Pulmonary artery endothelial cell (primary cell): Measurements from ENCODE around the gene ENTPD1. TPM values are rescaled to one million over a fixed set of nuclear protein-coding genes. Genes with fewer than 3 reads are reported as not detected.
"Not testable (repeated sequence)": the region's sequence is repeated elsewhere in the genome, so short reads cannot be mapped to it uniquely, and the experiment has no call there.

Experiments
- DNase-seq: peaks from one replicate; pipeline ENCODE4 v3.0.0-alpha.2; 2011; ENCODE audit warnings: low read depth, low spot score
- total RNA-seq: library from RNA; depleted of rRNA; stranded (reverse); fragments of >200 nt; gene quantifications from 2 replicates; pipeline ENCODE4 v1.2.3, GENCODE V29; 2014

Gene ENTPD1
- total RNA-seq, 1 donor from 2014 or later, result 5.7 TPM

GRCh38 chr10:95794195-95794594, 38.2 kb downstream of the ENTPD1 start:
- no peak for DNase-seq

DNA sequence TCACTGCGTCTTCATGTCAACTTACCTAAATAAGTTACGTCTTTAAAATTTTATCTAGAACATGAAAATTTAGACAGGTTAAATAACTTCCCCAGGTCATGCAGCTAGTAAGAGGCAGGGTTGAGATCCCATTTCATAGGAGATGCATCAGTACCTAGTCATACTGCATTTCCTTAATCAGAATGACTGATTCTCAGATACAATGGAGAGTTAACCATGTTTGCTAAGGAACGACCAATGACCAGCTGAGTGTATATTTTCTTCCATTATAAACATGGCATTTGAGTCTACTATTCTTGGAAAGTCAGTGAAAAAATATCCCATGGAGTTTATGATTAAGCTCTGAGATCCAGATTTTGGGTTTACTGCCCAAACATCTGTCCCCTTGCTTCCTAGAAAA, 39.6 kb downstream of the ENTPD1 start:
- no peak for DNase-seq

GRCh38 chr10:95796504-95796903, 40.5 kb downstream of the ENTPD1 start:
- no peak for DNase-seq

DNA sequence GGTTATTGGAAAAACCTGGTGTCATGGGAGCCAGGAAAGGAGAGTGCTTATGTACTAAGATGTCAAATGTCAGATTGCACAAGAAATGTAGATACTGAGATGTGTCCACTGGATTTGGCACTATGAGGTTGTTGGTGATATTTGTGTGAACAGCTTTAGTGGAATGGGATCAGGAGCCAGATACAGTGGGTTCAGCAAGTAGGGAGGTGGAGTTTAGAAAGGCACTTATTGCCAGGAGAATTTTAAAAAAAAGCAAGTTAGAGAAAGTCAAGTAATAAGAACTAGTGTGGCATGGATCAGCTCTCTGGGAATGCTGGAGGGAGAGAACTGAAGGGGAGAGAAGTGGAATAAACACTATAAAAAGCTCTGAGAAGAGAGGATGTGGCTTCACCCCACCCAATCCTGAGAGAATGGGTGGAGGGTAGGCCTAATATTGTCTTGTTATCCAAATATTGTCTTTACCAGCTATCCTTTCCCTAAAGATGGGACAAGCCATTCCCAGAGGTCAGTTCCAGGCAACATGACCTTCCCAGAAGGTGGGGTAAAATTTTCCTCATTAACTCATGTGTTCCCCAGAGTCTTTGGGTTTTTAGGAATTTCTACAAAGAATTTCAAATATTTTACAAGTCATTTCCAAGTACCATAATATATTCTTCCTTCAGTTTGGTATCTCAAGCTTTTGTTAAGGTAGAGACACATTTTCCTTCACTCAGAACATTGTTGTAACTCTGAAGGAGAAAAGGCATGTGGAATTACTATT, 42.3 kb downstream of the ENTPD1 start:
- no peak for DNase-seq

DNA sequence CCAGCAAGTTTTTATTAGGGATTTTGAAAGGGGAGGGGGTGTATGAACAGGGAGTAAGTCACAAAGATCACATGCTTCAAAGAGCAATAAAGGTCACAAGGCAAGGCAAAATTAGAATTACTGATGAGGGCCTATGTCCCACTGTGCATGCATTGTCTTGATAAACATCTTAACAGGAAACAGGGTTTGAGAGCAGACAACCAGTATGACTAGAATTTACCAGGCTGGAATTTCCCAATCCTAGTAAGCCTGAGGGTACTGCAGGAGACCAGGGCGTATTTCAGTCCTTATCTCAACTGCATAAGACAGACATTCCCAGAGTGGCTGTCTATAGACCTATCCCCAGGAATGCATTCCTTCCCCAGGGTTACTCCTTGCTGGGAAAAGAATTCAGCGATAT, 44.3 kb downstream of the ENTPD1 start:
- DNase-seq, result not testable (repeated sequence)

DNA sequence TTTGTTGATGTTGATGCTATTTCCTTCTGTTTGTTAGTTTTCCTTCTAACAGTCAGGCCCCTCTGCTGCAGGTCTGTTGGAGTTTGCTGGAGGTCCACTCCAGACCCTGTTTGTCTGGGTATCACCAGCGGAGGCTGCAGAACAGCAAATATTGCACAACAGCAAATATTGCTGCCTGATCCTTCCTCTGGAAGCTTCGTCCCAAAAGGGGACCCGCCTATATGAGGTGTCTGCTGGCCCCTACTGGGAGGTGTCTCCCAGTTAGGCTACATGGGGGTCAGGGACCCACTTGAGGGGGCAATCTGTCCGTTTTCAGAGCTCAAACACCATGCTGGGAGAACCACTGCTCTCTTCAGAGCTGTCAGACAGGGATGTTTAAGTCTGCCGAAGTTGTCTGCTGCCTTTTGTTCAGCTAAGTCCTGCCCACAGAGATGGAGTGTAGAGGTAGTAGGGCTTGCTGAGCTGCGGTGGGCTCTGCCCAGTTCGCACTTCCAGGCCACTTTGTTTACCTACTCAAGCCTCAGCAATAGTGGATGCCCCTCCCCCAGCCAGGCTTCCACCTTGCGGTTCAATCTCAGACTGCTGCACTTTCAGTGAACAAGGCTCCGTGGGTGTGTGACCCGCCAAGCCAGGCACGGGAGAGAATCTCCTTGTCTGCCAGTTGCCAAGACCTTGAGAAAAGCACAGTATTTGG, 50.9 kb downstream of the ENTPD1 start:
- not testable (repeated sequence) for DNase-seq

GRCh38 chr10:95808705-95809308, 52.8 kb downstream of the ENTPD1 start:
- DNase-seq, result not testable (repeated sequence)

DNA sequence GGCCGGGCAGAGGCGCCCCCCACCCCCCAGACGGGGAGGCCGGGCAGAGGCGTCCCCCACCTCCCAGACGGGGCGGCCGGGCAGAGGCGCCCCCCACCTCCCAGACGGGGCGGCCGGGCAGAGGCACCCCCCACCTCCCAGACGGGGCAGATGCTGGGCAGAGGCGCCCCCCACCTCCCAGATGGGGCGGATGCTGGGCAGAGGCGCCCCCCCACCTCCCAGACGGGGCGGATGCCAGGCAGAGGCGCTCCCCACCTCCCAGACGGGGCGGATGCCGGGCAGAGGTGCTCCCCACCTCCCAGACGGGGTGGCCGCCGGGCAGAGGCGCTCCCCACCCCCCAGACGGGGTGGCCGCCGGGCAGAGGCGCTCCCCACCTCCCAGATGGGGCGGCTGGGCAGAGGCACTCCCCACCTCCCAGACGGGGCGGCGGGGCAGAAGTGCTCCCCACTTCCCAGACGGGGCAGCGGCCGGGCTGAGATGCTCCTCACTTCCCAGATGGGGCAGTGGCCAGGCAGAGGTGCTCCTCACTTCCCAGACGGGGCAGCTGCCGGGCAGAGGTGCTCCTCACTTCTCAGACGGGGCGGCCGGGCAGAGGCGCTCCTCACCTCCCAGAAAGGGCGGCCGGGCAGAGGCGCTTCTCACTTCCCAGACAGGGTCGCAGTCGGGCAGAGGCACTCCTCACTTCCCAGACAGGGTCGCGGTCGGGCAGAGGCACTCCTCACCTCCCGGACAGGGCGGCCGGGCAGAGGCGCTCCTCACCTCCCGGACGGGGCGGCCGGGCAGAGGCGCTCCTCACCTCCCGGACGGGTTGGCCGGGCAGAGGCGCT, 53.6 kb downstream of the ENTPD1 start:
- DNase-seq, result no peak

DNA sequence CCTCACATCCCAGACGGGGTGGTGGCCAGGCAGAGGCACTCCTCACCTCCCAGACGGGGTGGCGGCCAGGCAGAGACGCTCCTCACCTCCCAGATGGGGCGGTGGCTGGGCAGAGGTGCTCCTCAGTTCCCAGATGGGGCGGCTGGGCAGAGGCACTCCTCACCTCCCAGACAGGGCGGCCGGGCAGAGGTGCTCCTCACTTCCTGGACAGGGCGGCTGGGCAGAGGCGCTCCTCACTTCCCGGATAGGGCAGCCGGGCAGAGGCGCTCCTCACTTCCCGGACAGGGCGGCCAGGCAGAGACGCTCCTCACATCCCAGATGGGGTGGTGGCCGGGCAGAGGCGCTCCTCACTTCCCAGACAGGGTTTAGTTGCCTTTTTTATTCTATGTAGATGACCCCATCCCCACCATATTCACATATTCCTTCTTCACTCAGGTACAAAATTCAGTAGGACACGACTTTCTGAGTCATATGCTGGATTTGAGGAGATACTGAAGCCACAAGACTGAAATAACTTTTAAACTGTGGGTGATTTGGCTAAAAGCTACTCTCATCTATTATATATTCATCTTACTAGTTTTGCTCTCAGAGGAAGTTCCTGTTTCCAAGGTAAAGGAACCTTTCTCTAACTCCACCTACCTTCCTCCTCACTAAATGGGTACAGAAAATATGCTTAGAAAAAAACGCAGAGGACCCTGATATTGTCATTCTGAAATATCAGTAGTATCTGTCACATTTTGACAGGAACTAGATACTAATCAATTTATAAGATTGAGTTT, 54.4 kb downstream of the ENTPD1 start:
- DNase-seq, result no peak

GRCh38 chr10:95813054-95813685, 57.2 kb downstream of the ENTPD1 start:
- DNase-seq, result no peak

GRCh38 chr10:95814011-95814727, 58.2 kb downstream of the ENTPD1 start:
- DNase-seq, result peak; percentile 69

- no peak for DNase-seq
Measured at GRCh38 chr10:95815133-95815532, 59.2 kb downstream of the ENTPD1 start.

DNA sequence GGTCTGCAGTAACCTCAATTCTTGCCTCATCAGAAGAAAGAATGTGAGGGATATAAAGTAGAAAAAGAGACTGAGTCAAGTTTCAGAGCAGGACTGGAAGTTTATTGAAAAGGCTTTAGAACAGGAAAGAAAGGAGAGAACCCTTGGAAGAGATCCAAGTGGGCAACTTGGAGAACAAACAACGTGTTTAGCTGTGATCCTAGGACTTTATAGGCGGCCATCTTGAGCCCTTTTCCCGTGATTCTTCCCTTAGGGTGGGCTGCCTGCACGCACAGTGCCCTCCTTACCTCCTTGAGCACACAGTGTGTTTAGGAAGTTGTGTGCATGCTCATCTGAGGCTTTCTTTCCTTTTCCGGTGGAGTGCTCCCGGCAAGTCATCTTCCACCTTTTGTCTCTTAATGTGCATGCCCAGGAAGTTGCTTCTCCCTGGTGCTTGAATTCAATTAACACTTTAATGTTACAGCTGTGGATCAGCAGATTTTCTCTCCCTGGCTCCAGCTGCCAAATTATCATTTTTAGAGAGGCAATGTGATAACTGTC, 59.8 kb downstream of the ENTPD1 start:
- DNase-seq, result no peak

DNA sequence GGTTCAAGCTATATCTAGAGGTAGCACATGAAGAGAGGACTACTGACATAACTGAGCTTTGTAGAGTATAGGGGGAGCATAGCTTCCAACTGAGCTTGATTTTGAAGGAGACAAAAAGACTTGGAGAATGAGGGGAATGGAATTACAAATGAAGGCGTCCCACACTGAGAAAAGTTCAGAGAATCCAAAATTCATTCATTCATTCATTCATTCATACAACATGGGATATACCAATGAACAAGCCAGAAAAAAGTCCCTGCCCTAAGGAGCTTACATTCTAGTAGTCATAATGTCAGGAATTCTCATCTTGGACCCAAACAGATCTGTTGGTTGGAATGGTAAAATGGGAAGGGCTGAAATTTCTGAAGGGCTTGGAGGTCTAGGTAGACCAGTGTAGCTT, 62.0 kb downstream of the ENTPD1 start:
- DNase-seq, result no peak

DNA sequence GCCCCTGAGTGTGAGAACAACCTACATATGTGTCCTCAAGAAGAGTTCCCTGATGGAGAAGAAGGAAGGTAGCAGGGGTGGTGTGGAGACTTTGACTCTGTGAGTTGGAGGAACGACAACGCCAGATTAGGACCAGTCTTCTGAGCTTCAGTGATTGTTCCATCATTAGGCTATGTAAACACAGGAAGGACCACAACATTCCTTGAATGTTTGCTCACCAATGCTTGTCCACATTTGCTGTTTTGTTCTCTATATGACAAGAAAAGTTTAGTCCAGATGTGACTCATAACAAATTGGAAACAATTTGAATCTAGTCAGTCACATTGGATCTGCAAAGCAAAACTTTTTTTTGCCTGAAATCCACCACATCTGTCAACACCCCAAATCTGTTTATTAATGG, 62.7 kb downstream of the ENTPD1 start:
- peak; percentile 78 for DNase-seq

DNA sequence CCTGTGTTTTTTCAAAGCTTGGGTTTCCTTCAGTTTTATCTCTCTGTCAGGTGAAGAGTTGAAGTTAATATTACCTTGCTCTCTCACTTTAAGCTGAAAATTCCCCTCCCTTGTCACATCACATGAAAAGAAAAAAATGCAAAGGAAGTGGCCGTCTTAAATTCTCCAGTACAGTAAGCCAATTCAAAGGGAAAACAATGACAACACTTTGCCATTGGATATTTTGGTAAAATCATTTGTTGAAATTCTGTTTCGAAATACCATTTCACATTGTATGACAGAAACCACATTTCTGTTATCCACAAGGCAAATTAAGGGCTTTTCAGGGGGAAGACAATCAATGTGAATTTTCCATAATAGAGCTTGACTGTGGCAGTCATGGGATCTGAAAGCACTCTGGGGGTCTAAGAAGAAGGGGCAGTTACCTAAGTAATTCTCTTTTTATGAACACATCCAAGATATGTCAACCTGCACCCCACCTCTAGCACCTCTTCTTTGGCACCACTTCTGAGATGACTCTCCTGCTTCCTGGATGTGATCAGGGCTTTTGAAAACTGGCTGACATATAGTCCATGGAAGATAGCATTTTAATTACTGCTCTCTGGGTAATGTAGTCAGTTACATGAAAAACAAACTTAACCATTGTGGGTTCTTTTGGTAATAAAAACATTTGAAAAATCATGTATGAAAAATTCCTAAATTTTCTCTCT, 63.8 kb downstream of the ENTPD1 start:
- no peak for DNase-seq

DNA sequence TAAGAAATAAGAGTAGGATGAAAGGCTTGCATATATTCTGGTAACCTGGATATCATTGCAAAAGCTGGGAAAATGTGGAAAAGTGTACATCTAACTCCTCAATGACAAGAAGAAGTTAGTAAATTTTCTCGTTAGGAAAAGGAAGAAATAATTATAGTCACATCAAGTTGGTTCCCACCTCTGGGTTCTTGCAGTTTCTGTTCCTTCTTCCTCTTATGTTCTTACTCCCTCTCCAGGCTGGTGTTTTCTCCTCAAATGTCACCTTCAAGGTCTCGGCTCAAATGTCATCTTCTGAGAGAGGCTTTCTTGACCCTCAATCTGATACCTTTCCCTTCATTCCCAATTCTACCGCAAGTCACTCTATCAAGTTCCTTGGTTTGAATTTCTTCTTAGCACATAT, 64.4 kb downstream of the ENTPD1 start:
- no peak for DNase-seq

DNA sequence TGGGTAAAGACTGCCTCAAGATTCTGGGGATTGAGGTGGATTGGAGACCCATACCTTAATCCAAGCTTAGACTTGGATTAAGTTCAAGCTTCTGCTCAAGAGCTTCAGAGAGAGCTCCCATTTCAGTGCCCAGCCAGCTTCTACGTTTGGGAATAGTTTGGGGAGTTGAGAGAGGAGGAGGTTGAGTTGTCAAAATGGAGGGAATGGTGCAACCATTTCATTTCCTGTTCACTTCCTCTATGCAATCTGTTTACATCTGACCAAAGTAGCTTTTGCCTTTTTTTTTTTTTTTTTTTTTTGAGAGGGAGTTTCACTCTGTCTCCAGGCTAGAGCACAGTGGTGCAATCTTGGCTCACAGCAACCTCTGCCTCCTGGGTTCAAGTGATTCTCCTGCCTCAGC, 65.8 kb downstream of the ENTPD1 start:
- DNase-seq, result no peak

- no peak for DNase-seq
Measured at GRCh38 chr10:95830044-95830443, 74.1 kb downstream of the ENTPD1 start.
